AG04450 (cell line): Measurements from ENCODE around the gene SLC22A3. TPM values are rescaled to one million over a fixed set of nuclear protein-coding genes. Genes with fewer than 3 reads are reported as not detected.

Experiments
- CTCF ChIA-PET: fragments of 300-600, 350-600 bp; formaldehyde crosslinking; extraction: SDS; loops from one replicate; lab custom pipeline; 2022; ENCODE audit warnings: antibody characterized with exemption, inconsistent platforms; lab: Charles Lee
- POLR2A ChIA-PET: fragments of 350-600 bp; formaldehyde crosslinking; extraction: SDS; loops from one replicate; lab custom pipeline; 2021; ENCODE audit warnings: antibody characterized with exemption, inconsistent platforms; lab: Yijun Ruan, JAX
- DNase-seq: peaks from one replicate; pipeline ENCODE4 v3.0.0-alpha.2; 2011; ENCODE audit warnings: low read depth, low spot score
- H3K27ac ChIP-seq: one replicate; pipeline ENCODE4 v1.5.1; 2012; ENCODE audit warnings: low read depth, low read length, control low read depth
- H3K27me3 ChIP-seq: one replicate; pipeline ENCODE4 v1.6.0; 2012; ENCODE audit warnings: low read length; ENCODE audit not compliant: control insufficient read depth, insufficient read depth
- H3K4me3 ChIP-seq: 2 replicates; pipeline ENCODE4 v1.5.1; 2011; ENCODE audit warnings: mild to moderate bottlenecking, low read depth, low read length, control low read depth
- H3K9me3 ChIP-seq: 2 replicates; pipeline ENCODE4 v1.5.1; 2012; ENCODE audit warnings: low read length; ENCODE audit not compliant: control insufficient read depth, insufficient read depth
- CTCF ChIP-seq: IDR thresholded peaks from 2 replicates; pipeline ENCODE4 v1.5.1; 2011; ENCODE audit warnings: low read depth, low read length, control low read depth, inconsistent platforms
- polyA plus RNA-seq: library from polyadenylated mRNA; depleted of rRNA; stranded (reverse); fragments of >200 nt; gene quantifications from 2 replicates; pipeline ENCODE4 v1.2.3, GENCODE V29; 2011

SLC22A3 gene
- polyA plus RNA-seq, 1 experiment: 0.07 TPM

GRCh38 chr6:160396292-160396691, 48.1 kb downstream of the SLC22A3 start:
- ChIA-PET CTCF (no interaction called here), POLR2A (no interaction called here)
- no peak for DNase-seq
- Histone ChIP-seq H3K4me3 (no peak overlapping the region), H3K9me3 (no peaks in the 10 kb centered on the region; the same call in 1 of the 2 replicates), H3K27ac (no peak overlapping the region), H3K27me3 (no peaks in the 10 kb centered on the region)
- no peak for TF ChIP-seq CTCF

GRCh38 chr6:160398674-160399271, 50.6 kb downstream of the SLC22A3 start:
- no peak for TF ChIP-seq CTCF
- H3K4me3 ChIP-seq: no peak overlapping the region
- no peak overlapping the region for H3K27ac ChIP-seq
- CTCF ChIA-PET: interaction anchor here (0.7 to 1.3 kb wide), 2 partner anchors 57 to 58 kb away, joined by 3 read pairs; no protein-coding TSS in a partner anchor
- POLR2A ChIA-PET: no interaction called here
- no peaks in the 10 kb centered on the region; the same call in 1 of the 2 replicates for H3K9me3 ChIP-seq
- no peaks in the 10 kb centered on the region for H3K27me3 ChIP-seq
- no peak for DNase-seq

- H3K27me3 ChIP-seq: no peaks in the 10 kb centered on the region
- POLR2A ChIA-PET: no interaction called here
- no peak for TF ChIP-seq CTCF
- H3K4me3 ChIP-seq: no peak overlapping the region
- DNase-seq: no peak
- CTCF ChIA-PET: no interaction called here
- no peaks in the 10 kb centered on the region for H3K9me3 ChIP-seq
- no peak overlapping the region for H3K27ac ChIP-seq
These were observed 52.3 kb downstream of the SLC22A3 start for GRCh38 chr6:160400446-160400845.

GRCh38 chr6:160408528-160408927, 60.4 kb downstream of the SLC22A3 start:
- CTCF ChIA-PET: interaction anchor here (0.7 kb wide), 1 partner anchor 303 kb away, joined by 4 read pairs; no protein-coding TSS in a partner anchor
- POLR2A ChIA-PET: no interaction called here
- Histone ChIP-seq H3K27ac (no peak overlapping the region), H3K4me3 (no peak overlapping the region), H3K27me3 (no peaks in the 10 kb centered on the region), H3K9me3 (no peaks in the 10 kb centered on the region)
- no peak for TF ChIP-seq CTCF
- no peak for DNase-seq

GRCh38 chr6:160412993-160413392, 64.8 kb downstream of the SLC22A3 start:
- DNase-seq: no peak
- ChIA-PET CTCF (no interaction called here), POLR2A (no interaction called here)
- Histone ChIP-seq H3K4me3 (no peak overlapping the region), H3K9me3 (no peaks in the 10 kb centered on the region), H3K27ac (no peak overlapping the region), H3K27me3 (no peaks in the 10 kb centered on the region)
- TF ChIP-seq CTCF: no peak
